GM10266 (cell line): ENCODE data around the gene IL1R2.

Experiments used
- DNase-seq: peaks from one replicate; pipeline ENCODE4 v3.0.0; 2012; ENCODE audit errors: extremely low spot score
- CTCF ChIP-seq: IDR thresholded peaks from 2 replicates; pipeline ENCODE4 v1.5.1; 2012; ENCODE audit warnings: mild to moderate bottlenecking, low read depth; ENCODE audit not compliant: control insufficient read depth, insufficient read depth; ENCODE audit errors: missing control alignments

Gene IL1R2

DNA sequence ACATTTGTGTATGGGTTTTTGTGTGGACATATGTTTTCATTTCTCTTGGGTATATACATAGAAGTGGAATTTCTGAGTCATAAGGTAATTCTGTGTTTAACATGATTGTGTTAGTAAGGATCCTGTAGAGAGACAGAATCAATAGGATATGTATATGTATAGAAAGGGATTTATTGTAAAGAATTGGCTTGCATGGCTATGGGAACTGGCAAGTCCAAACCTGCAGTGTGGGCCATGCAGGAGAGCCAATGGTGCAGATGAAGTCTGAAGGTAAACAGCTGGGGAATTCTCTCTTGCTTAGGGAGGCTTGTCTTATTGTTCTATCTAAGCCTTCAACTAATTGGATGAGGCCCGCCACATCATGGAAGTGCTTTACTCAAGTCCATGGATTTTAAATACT lies 39.2 kb upstream of the IL1R2 start:
- no peak for DNase-seq
- TF ChIP-seq CTCF, result no peak

DNA sequence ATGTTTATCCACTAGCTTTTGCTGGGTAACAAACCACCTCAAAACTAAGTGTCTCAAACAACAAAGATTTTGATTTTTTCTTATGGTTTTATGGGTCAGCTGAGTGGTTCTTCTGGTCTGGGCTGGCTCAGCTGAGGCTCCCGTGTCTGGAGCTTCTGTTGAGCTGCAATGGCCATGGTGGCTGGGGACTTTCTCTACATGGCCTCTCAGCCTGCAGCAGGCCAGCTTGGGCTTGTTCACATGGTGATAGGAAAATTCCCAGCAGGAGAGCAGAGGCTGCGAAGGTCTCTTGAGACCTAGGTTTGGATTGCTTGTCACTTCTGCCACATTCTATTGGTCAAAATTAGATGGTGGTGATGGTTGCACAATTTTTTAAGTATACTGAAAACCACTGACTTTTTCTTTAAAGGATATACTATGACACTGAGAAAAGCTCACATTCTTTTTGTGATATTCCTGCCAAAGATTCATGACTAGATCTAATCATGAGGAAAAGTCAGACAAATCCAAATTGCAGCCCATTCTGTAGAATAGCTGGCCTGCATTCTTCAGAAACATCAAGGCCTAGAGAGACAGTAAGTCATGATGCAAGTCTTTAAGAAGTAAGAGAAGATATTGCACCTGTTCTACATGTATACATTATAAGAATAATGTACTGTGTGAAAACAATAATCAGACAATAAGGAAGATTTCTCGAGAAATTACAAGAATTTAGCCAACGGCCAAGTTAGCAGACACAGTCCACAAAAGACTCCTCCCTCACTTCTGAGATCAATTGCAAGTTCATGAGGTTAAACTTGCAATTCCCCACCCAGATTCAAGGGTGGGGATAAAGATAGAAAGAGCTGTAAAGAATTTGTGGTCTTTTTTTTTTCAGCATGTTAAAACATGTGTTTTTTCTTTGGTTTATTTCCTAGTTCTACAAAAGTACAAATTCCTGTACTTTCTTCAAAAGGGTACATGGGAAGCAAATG lies 35.0 kb upstream of the IL1R2 start:
- DNase-seq, result no peak

DNA sequence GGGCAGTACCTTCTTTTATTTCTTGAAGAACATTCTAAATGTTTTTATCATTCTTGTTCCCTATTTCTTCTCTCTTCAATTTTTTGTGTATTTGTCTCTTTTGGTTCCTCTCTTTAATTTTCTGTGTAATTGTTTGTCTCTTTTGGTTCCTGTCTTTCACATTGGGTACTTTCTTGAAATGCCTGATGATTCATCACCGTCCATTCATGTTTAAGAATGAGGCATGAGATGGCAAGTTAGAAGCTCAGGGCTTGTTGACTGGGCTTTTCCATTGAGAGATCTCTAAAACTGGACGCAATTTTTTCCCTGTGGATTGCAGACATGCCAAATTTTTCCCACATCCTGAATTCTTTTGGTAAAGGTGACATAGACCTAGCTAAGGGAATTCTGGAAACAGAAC lies 33.7 kb upstream of the IL1R2 start:
- DNase-seq, result no peak
- TF ChIP-seq CTCF, result no peak

More for the DNA sequence above, 35.0 kb upstream of the IL1R2 start:
- no peak for TF ChIP-seq CTCF

DNA sequence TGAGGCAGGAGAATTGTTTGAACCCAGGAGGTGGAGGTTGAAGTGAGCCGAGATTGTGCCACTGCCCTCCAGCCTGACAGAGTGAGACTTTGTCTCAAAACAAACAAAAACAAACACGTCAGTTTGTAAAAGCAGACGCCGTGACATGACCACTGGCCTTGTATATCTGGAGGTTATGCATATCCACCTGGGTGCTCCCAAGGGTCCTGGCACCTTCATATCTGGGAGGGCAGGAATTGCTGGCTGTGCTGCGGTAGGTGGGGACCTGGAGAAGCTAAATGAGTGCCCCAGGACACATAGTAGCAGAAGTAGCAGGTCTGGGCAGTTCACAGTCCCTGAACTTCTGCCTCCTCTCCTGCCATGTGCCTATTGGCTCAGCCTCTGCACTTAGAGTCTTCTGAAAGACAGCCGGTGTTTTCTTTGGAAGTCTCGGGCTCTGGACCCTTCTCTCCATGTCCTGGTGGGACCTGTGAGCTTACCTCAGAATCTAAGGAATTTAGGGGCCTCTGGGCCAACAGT lies 30.9 kb upstream of the IL1R2 start:
- DNase-seq, result no peak
- no peak for TF ChIP-seq CTCF

DNA sequence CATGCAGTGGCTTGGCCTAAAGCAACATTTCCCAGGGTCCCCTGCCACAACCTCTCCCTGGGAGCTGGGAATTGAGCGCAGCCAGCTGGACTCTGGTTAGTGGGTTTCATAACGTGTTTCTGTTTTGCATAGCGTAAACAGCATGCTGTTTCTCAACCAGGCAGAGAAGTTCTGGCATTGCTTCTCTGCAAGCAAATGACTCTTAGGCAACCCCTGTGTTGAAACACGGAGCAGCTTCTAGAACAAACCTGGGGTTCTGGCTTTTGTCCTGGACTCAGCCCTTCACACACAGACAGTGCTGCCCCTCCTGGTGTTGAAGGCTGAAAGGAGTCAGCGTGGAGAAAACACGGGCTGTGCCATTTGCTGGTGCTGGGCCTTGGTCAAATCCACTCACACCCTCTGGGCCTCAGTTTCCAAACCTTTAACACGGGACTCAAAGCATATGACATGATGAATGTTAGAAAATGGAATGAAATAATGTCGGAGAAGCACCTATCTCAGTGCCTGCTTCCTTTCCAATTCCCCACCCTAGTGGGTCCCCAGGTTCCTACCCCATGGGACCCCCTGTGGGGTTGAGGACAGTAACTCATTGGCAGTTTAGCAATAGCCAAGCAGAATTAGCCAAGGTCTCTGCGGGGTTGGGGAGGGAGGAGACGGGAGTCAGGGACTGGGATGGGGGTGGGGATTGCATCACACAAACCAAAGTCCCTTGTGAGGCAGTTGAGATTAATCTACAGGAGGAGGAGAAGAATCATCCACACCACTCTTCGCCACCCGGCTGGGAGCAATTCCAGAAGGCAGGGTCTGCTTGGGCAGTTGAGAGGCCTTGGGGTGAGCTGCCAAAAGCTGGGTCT lies 30.2 kb upstream of the IL1R2 start:
- no peak for TF ChIP-seq CTCF
- DNase-seq, result no peak

DNA sequence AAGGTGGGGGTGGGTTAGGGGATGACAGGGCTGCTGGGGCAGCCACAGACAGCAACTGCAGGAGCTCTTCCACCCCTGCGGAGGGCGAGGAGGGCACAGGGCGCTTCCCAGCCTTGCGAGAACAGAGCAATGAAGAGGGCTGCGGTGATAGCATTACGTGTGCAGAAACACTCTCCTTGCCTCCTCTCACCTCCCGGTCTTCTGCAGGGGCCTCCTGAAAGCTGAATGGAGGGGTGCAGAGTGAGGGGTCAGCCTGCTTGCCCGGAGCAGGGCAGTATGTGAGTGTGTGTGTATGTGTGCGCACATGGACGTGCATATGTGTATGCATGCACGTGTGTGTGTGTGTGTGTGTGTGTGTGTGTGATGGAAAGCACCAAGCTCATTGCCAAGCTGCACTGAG lies 29.5 kb upstream of the IL1R2 start:
- TF ChIP-seq CTCF, result no peak
- DNase-seq, result no peak

- no peak for DNase-seq
- TF ChIP-seq CTCF, result no peak
These were observed 28.6 kb upstream of the IL1R2 start for GRCh38 chr2:101963198-101963597.
